Sigmoid colon (tissue), 7 donors: ENCODE results near the gene PELI2. TPM values are rescaled to one million over a fixed set of nuclear protein-coding genes. Genes with fewer than 3 reads are reported as not detected.

Source experiments
- DNase-seq: peaks from one replicate; pipeline ENCODE4 v3.0.0-alpha.2; 2019
- H3K27ac ChIP-seq, 4 donors: fragments of 200-600 bp; sonication (generic); one replicate each; pipeline ENCODE4 v1.5.1; 2016 to 2019; ENCODE audit warnings: mild to moderate bottlenecking in 1 of 4
- H3K27me3 ChIP-seq, 3 donors: fragments of 200-600 bp; sonication (generic); one replicate each; pipeline ENCODE4 v1.5.1; 2019; ENCODE audit warnings: mild to moderate bottlenecking in 1 of 3
- H3K36me3 ChIP-seq, 4 donors: fragments of 200-600 bp; sonication (generic); one replicate each; pipeline ENCODE4 v1.5.1; 2016 to 2019
- H3K4me1 ChIP-seq, 4 donors: fragments of 200-600 bp; sonication (generic); one replicate each; pipeline ENCODE4 v1.5.1; 2017 to 2019
- H3K4me3 ChIP-seq, 4 donors: fragments of 200-600 bp; sonication (generic); one replicate each; pipeline ENCODE4 v1.5.1; 2017 to 2019; ENCODE audit warnings: mild to moderate bottlenecking in 2 of 4, moderate library complexity in 1 of 4
- H3K9me3 ChIP-seq, 4 donors: fragments of 200-600 bp in 3 of 4; sonication (generic) in 3 of 4; one replicate each; pipeline versions ENCODE4 v1.5.1 to v1.6.1; 2013 to 2019
- EP300 ChIP-seq, 4 donors: sonication (generic); formaldehyde crosslinking; IDR thresholded peaks; one replicate each; pipeline ENCODE4 v1.6.1; 2017; ENCODE audit warnings: antibody characterized with exemption in 4 of 4
- POLR2A ChIP-seq, 2 donors: fragments of 450-650 bp; IDR thresholded peaks; one replicate each; pipeline ENCODE4 v1.6.1; 2016; ENCODE audit warnings: antibody characterized with exemption in 2 of 2, mild to moderate bottlenecking in 2 of 2, moderate library complexity in 2 of 2
- POLR2AphosphoS5 ChIP-seq, 4 donors: sonication (generic); formaldehyde crosslinking; IDR thresholded peaks; one replicate each; pipeline ENCODE4 v1.6.1; 2017; ENCODE audit warnings: antibody characterized with exemption in 4 of 4
- WGBS, 2 donors: extraction: QIAGEN DNeasy Blood & Tissue Kit; methylation state at CpG; one replicate each; pipeline ENCODE4 v1.1.7; 2013; 5-methylcytosine and 5-hydroxymethylcytosine counted together
- intact Hi-C: fragments of 100-400 bp; cut with DNase I; formaldehyde crosslinking; loops from one replicate; pipeline ENCODE4 v1.15.1; 2023
- polyA plus RNA-seq, 3 donors: library from polyadenylated mRNA; stranded (reverse); fragments of 200-250 nt; gene quantifications; one replicate each; pipeline ENCODE4 v1.2.3, GENCODE V29; 2013
- total RNA-seq, 4 donors: library from RNA; depleted of rRNA; stranded (reverse); fragments of >200 nt; gene quantifications; one replicate each; pipeline ENCODE4 v1.1.0, GENCODE V29; 2016
- TF ChIP-seq, protein P1 (sequence below), 4 experiments: fragments of 450-650 bp in 3 of 4; fragments of 200-600 bp in 1 of 4; IDR thresholded peaks; one replicate each; pipeline ENCODE4 v1.5.1; 2016 to 2019; ENCODE audit warnings: antibody characterized with exemption in 4 of 4, mild to moderate bottlenecking in 3 of 4, moderate library complexity in 2 of 4
- donor health status: healthy with polysubstance abuse.
- donor health status: Bipolar disorder and iron deficiency.
- donor health status: healthy.

PELI2 gene
- total and polyA plus RNA-seq, 7 donors, result 4.5 to 34.3 (median 26.3) TPM

DNA sequence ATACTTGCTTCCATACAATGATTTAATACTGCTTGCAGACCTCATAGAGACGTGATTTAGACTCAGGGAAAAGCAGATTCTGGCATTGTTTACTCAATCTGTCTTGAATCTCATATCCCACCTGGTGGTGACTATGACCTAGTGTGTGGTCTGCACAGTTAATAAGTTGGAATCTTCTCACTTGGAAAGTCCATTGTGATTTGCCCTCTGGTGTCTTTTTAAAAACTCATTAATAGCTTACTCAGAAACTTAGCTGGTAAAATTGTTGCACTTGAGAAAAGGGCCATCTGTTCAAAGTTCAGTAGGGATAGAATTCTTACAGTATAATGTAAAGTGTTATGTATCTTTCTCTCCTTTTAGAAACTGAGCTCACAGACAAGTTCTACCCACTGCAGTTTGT lies 106.0 kb downstream of the PELI2 start:
- H3K27ac ChIP-seq, result no peak overlapping the region
- H3K4me3 ChIP-seq, result no peak overlapping the region
- intact Hi-C loops, result no loop called here
- no peak for DNase-seq
- TF ChIP-seq EP300 (IDR thresholded peaks at IDR 0.05) (no peak), POLR2AphosphoS5 (IDR thresholded peaks at IDR 0.05) (no peak), POLR2A (IDR thresholded peaks at IDR 0.05) (no peak)
- TF ChIP-seq, protein P1, sequence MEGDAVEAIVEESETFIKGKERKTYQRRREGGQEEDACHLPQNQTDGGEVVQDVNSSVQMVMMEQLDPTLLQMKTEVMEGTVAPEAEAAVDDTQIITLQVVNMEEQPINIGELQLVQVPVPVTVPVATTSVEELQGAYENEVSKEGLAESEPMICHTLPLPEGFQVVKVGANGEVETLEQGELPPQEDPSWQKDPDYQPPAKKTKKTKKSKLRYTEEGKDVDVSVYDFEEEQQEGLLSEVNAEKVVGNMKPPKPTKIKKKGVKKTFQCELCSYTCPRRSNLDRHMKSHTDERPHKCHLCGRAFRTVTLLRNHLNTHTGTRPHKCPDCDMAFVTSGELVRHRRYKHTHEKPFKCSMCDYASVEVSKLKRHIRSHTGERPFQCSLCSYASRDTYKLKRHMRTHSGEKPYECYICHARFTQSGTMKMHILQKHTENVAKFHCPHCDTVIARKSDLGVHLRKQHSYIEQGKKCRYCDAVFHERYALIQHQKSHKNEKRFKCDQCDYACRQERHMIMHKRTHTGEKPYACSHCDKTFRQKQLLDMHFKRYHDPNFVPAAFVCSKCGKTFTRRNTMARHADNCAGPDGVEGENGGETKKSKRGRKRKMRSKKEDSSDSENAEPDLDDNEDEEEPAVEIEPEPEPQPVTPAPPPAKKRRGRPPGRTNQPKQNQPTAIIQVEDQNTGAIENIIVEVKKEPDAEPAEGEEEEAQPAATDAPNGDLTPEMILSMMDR (IDR thresholded peaks at IDR 0.05), result no peak
- WGBS, 2 donors, result 47 to 72% methylated on average over 1 of the region's 1 CpG
- no peaks in the 10 kb centered on the region for H3K9me3 ChIP-seq
- no peaks in the 10 kb centered on the region for H3K27me3 ChIP-seq
- peaks cover 0 to 30% (median 24%) of the 10 kb centered on the region in 4 donors for H3K4me1 ChIP-seq
- H3K36me3 ChIP-seq, result no peaks in the 10 kb centered on the region

DNA sequence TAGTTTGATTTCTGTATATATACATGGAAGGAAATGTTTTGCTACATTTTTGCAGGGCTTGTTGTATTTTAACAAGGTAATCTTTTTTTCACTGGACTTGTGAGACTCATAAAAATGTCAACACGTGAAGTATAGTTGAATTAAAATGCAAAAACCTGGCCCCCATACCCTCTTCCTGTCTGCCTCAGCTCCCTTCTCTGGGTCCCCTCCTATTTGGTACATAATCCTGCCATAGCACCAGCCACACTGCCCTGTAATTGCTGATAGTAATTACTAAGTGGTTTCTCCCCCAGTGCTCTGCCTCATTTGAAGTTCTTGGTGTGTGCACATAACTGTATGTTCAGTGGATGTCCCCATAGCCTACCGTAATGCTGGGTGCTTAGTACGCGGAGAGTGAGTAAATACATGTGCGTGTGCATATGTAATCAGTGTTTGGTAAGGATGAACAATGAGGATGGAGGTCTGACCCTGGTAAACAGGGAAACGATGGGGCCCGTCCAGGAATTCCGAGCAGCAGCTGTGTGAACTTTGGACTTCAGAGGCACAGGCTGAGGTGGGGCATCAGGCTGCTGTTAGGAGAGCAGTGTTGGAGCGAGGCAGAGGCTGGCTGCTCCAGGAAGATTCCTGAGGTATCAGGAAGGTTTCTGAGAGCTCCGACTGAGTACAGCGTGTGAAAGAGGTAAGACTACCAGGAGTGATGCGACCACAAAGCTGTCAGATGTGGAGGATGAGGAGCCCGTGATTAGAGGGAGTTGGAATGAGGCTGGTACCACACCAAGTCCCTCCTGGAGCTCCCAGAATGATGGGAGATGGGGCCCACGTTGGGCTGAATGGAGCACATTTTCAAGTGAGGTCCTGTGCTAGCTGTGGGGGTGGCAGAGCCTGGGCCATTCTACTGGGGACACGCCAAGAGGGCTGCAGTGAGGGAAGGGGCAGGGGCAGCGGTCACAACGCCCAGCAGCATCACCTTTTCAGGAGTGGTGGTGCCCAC lies 106.8 kb downstream of the PELI2 start:
- WGBS, 2 donors, result 30 to 71% methylated on average over 17 of the region's 17 CpGs
- Histone ChIP-seq H3K27ac (no peak overlapping the region), H3K9me3 (no peaks in the 10 kb centered on the region), H3K4me1 (peaks cover 0 to 23% (median 17%) of the 10 kb centered on the region in 4 donors), H3K4me3 (no peak overlapping the region), H3K36me3 (no peaks in the 10 kb centered on the region), H3K27me3 (no peaks in the 10 kb centered on the region)
- DNase-seq, result no peak
- no peak for TF ChIP-seq POLR2A (IDR thresholded peaks at IDR 0.05)
- no peak for TF ChIP-seq POLR2AphosphoS5 (IDR thresholded peaks at IDR 0.05)
- TF ChIP-seq EP300 (IDR thresholded peaks at IDR 0.05), result no peak
- TF ChIP-seq, protein P1 (IDR thresholded peaks at IDR 0.05), result no peak
- intact Hi-C loops, result no loop called here

DNA sequence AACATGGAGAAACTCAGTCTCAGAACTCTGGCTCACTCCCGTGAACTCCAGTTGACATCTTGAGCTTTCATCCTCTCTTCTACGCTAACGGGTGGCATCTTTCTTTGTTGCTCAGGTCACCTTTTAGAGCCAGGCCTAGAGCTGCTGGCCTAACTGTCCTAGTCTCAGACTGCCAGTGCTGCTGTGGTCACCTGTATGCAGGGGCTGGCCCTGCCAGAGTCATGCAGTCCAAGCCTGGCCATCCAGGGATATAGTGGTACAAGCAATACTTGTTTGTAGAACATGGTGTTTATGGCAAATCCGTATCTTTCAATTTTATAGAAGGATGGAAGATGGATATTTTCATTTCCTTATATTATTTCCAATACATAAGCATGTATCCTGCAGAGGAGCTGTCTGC lies 117.2 kb downstream of the PELI2 start:
- TF ChIP-seq, protein P1 (IDR thresholded peaks at IDR 0.05), result no peak
- no peak for TF ChIP-seq EP300 (IDR thresholded peaks at IDR 0.05)
- TF ChIP-seq POLR2AphosphoS5 (IDR thresholded peaks at IDR 0.05), result no peak
- TF ChIP-seq POLR2A (IDR thresholded peaks at IDR 0.05), result no peak
- H3K9me3 ChIP-seq, result no peaks in the 10 kb centered on the region
- H3K4me3 ChIP-seq, result no peak overlapping the region
- no peaks in the 10 kb centered on the region for H3K36me3 ChIP-seq
- WGBS, 2 donors, result 65 to 94% methylated on average over 4 of the region's 4 CpGs
- H3K27me3 ChIP-seq, result no peaks in the 10 kb centered on the region
- H3K27ac ChIP-seq, result no peak overlapping the region
- intact Hi-C loops, result no loop called here
- no peaks in the 10 kb centered on the region for H3K4me1 ChIP-seq
- DNase-seq, result no peak

DNA sequence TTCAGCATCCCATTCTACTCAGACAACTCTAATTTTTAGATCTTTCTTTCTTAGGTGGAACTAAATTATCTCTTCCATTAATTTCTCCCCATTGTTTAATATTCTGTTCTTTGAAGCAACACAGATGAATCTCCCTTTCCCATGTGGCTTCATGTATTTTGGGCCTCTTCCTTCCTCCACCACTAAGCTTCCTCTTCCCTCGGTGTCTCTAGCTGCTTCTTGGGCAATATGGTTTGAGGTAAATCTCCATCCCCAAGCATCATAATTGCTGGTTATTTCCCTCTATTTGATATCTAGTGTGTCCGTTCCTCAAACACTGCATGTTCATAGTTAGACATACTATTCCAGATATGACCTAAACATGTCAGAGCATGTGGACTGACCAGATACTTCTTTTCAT lies 119.2 kb downstream of the PELI2 start:
- Histone ChIP-seq H3K27ac (no peak overlapping the region), H3K4me1 (no peaks in the 10 kb centered on the region), H3K36me3 (no peaks in the 10 kb centered on the region), H3K27me3 (no peaks in the 10 kb centered on the region), H3K4me3 (no peak overlapping the region), H3K9me3 (no peaks in the 10 kb centered on the region)
- WGBS, 2 donors, result 46 to 53% methylated on average over 2 of the region's 2 CpGs
- TF ChIP-seq EP300 (IDR thresholded peaks at IDR 0.05) (no peak), POLR2AphosphoS5 (IDR thresholded peaks at IDR 0.05) (no peak), POLR2A (IDR thresholded peaks at IDR 0.05) (no peak)
- TF ChIP-seq, protein P1 (IDR thresholded peaks at IDR 0.05), result no peak
- intact Hi-C loops, result no loop called here
- no peak for DNase-seq
